UCSD-AML1 (cell line): ENCODE results near the gene F13A1.
"Not testable (repeated sequence)": the region's sequence is repeated elsewhere in the genome, so short reads cannot be mapped to it uniquely, and the experiment has no call there.

Experiments
- DNase-seq: peaks from one replicate; lab custom pipeline; 2025; ENCODE audit not compliant: unreplicated experiment; lab: John Stamatoyannopoulos, UW

F13A1 gene

GRCh38 chr6:6317825-6318733 is 2.4 kb downstream of the F13A1 start:
- DNase-seq = no peak

DNA sequence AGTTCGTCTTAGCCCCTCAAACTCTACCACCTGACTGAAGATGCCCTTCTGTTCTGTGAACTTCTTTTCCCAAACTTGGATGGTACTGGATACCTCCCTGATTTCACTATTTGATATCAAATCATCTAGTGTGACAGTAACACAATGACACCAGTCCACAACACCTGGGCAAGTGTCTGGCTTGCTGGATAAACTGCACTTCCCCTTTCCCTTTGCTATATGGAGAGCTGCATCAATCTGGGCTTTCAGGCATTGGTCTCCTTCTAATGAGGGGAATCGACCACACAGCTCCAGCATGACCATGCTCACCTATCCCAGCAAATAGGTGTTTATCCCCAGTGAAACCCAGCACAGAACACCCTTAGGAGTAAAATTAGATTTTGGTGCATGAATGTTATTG is 3.1 kb downstream of the F13A1 start:
- no peak for DNase-seq

DNA sequence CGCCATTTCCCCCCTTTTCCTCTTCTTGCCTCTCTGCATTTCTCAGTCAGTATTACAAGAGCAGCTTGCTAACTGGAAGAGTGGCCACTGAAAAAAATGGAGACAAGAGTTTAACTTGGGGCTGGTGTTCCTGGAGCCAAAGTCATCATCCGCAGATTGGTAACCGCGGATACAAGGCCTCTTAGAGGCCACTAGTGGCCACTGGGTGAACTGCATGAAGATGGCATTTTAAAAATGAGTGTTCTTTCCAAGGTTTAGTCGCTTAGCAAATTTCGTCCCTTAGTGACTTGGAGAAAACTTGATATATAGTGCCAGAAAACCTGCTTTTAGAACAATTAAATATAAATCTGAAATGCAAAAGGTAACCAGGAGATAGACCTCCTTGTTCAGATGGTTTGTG is 4.8 kb downstream of the F13A1 start:
- DNase-seq = no peak

DNA sequence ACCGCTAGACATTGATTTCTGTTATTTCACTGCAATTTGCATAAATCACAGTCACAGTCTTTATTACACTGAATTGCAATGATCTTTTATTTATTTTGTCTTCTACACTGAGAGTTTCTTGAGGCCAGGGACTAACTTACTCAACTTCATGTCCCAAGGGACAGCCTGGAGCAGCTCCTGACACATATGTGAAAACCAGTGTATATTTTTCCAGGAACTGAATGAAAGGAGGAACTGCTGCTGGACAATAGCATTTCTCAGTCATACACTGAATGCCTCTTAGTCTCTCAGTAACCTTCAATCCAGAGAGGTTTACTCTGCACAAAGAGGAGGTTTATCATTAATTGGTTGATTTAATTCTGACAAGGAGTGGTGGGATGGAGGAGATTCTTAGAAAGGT is 5.9 kb downstream of the F13A1 start:
- no peak for DNase-seq

- no peak for DNase-seq
These were observed 7.5 kb downstream of the F13A1 start for GRCh38 chr6:6312901-6313441.

DNA sequence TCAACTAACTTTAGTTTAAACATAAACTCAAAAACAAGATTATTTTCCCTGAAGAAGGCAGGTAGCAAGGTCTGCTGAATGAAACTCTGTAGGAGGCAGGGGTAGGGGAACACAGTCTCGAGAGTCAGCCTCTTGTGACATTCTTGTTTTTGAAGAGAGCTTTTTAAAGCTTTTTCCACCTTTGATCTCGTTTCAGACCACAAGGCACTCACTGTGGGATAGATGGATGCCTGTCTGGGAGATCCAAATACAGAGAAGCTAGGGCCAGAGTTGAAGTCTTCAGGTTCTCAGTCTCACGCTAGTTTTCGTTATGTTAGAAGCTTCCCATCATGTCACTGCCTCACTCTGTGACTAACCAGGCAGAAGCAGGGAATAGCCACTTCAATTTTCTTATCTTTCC is 14.9 kb downstream of the F13A1 start:
- DNase-seq = no peak

DNA sequence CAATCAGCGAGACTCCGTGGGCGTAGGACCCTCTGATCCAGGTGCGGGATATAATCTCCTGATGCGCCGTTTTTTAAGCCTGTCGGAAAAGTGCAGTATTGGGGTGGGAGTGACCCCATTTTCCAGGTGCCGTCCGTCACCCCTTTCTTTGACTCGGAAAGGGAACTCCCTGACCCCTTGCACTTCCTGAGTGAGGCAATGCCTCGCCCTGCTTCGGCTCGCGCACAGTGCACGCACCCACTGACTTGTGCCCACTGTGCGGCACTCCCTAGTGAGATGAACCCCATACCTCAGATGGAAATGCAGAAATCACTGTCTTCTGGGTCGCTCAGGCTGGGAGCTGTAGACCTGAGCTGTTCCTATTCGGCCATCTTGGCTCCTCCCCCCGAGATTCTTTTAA is 20.1 kb downstream of the F13A1 start:
- not testable (repeated sequence) for DNase-seq

DNA sequence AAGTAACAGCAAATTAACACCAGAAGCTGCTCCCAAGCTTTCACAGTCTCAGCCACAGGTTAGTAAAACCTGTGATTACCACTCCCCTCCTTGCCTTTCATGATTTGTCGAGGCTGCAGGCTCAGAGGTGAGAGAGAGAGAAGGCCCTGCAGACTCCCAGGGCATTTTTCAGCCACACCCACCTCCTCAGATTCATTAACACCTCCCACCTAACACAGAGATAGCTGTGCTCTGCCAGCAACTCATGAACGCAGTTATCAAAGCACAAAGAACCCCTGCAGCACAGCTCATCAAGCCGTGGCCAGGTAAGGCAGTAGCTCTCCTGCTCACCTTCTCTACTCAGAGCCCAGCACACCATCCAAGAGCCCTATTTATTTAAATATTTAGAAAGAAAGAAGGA is 27.1 kb downstream of the F13A1 start:
- DNase-seq = no peak

DNA sequence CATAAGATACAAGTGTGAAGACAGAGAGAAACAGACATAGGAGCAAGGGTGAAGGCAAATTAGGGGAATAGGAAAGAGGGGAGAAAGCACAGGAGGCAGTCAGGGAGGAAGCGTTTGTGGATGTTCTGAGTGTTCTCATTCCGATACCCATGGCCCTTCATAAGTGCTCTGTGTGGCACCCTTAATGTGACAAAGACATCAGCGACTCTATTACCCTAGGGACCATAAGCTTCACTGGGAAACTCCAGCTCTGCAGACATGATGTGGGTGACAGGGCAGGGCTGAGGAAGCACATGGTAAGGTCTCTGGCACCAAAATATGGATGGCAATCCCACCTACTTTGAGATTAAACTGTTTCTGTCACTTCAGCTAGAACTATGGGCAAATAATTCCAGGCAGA is 33.0 kb downstream of the F13A1 start:
- DNase-seq = no peak

DNA sequence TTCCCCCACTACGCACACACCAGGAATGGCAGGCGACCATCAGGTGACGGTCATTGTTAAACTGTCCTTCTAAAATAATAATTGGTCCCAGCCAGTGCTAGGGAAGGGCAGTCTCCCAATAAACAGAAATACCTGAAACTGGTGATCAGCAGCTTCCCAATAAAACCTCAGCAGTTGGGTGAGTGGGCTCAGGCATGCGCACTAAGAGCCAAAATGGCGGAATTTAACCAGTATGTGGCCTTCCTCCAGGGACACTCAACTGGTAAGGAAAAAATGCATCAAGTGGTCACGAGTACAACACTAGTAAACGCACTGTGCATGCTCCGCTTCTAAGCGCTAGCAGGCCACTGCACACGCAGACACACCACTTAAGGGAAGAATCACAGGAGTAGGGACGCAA is 34.8 kb downstream of the F13A1 start:
- no peak for DNase-seq

DNA sequence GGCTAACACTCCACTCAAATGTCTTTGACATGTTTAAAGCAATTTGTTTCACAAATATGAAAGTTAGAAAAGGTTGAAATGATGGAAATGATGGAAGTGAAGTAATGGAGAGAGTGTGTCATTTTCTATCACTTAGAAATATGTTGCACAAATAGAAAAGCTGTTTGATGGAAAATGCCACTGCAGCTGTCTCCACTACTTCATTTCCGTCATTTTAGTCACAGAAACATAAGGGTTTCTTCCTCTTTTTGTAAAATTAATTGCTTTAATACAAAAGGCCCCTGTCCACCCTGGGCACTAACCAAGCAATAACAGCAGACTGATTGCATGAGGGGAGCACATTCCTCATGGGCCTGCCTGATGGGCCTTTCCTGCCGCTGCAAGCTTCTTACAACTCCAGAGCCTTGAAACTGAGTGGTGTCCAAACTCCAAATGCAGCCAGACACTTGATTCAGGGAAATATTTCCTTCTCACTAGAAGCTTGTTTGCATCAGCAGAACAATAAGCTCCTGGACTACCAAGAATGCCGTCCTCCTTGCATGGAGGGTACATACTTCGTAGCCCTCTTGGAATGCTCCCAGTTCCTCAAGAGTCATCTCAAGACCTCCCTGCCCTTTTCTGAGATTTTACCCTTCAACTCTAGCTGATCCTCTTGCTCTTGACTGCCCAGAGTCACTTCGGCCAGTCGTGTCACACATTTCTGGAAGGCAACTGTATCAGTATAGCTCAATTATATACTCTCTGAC is 36.1 kb downstream of the F13A1 start:
- DNase-seq = no peak

DNA sequence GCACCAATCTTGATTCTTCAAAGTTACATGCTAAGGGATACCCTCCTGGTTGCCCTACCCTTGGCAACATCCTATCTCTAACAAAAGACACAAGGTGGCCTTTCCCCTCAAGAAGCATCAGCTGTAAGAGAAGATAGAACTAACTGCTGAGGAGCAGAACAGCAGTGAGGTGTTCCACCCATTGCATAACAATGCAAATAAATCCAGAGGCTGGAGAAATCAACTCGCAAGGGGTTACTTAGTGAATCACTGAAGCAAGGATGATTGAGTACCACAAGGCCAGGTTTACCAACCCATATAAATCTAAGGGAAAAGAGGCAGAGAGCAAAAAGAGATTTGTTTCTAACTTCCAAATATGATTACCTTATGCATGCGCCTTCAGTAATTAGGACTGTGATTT is 36.7 kb downstream of the F13A1 start:
- no peak for DNase-seq

DNA sequence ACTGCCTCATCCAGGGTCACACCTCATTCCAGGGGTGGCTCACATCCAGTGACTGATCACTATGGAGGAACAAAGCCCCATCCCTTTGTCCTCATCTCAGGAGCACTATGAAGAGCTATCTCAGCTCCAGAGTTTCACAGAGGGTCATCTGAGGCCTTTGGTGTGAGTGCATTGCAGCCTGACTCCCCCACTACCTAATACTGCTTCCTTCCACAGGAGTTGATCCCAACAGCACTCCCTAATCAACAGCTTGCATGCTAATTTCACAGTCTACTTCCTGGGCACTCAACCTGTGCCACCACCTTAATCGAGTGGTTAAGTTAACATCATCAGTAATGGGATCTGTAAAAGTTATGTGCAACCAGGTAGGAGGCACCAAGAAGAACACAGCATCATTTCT is 37.7 kb downstream of the F13A1 start:
- no peak for DNase-seq

DNA sequence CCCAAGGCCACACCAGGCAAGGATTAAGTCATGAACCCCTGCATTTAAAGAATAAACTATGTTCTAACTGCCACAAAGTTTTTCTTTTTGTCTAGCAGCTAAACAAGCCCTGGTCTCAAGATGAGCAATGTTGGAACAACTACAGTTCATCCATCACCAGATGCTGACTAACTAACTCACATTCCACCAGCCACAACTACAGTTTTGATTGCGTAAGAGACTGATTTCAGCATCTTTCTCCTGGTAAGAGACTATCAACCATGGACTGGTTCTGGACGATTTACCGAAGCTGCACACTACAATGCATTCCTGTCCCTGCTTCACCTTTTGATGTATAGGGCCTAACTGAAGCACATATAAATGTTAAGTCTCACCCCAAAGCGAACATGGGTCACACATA is 43.0 kb downstream of the F13A1 start:
- DNase-seq = no peak

DNA sequence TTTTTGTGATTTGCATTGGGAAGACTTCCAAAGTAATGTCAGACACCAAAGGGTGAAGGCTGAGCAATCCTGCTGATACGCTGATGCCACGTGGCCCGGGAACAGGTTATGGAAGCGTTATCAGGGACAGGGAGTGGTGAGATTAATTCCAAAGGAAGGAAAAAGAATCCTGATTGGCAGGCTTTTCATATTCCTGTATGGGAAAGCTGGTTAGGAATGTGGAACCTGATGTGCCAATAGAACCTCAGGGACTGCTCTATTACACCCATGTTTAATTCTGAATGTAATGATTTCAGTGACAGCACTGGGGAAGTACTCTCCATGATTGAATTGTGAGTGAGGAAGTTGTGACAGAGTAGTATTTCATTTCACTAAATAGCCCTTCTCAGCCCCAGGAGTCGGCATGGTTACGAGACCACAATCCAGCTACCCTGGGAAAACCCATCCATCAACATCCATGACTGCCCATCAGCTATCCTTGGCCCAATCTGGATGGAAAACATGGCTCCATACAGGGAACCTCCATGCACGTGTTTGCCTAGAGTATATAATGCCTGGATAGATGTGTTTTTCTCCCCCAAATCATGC is 49.4 kb downstream of the F13A1 start:
- no peak for DNase-seq

GRCh38 chr6:6260196-6260722 is 60.2 kb downstream of the F13A1 start:
- DNase-seq = no peak

DNA sequence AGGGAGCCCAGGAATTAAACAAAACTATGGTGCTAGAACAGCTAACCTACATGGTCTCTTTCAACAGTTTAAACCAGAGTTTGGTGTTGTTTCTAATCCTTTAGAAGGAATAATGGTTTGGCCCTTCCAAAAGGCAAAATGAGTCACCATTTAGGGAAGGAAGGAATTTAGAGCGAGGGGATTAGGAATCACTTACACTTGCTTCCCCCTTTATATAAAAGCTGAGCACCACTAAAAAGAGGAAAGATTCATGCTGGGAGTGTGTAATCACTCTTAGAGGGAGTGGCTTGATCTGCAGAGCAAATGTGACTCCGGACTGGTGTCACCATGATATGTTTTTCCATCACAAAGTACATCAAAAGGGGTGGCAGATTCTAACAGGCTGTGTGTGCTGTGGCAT is 63.6 kb downstream of the F13A1 start:
- no peak for DNase-seq

DNA sequence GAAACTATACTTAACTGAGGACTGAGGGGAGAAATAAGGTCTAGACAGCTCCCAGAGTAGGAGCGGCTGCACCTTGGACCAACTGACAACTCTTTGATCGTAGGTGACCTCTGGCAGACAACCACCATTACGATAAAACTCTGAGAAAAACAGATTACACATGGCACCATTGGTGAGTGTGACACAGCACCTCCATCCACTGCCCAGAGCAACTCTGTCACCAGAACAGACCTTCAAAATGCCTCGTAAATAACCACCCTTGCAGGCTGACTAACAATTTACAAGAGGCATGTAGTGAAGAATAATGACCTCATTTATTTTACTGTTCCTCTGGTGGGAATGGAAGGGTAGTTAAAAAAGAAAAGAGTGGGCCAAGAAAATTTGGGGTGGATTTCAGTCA is 64.2 kb downstream of the F13A1 start:
- no peak for DNase-seq

DNA sequence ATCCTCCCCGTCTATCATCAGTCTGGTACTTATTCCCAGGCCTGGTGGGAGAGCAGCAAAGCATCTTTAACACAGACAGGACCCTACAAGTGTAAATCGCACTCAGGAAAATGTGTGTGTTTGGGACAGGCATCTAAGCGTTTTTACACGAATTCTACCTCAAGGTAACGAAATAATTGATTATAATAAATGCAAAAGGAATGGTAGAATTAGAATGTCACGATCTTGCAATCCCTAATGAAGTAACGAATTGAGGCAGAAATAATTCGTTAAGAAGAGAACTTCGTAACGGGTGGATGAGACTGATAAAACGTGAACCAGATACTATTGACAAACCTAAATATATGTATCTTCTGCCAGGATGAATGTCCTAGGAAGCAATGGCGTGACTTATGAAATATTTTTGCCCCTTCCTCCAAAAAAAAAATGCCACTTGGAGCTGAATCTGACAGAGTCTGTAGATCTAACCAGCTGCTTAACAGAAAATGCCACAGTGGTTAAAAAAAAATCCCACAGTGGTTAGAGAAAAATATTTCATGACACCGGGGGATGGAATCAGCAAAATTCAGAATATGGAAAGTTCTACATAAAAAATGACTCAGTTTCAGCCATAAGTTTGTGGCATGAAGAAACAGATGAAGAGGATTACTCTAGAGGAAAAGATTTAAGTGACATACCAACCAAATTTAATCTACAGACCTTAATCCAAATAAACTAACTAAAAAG is 68.7 kb downstream of the F13A1 start:
- no peak for DNase-seq

GRCh38 chr6:6248651-6249050 is 71.8 kb downstream of the F13A1 start:
- DNase-seq = no peak

DNA sequence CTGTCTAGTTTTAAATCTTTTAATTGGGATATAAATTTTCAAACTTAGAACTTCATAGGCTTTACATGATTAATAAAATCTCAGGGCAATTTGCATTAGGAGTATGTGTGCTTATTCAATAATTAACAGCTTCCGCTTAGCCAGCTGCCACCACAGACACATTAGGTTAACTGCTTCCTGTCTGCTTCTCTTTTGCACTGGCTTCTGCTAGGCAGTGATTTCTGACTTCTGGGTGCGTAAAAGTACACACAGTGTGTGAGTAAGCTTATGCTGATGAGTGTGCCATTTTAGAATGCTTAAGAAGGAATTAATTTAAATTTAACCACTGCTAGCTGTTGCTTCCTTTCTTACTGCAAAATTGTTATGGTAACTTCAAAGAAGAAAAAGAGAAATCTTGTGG is 73.9 kb downstream of the F13A1 start:
- DNase-seq = no peak
